GM21825 (cell line): Measurements from ENCODE around the gene JMJD6.
"Not testable (repeated sequence)": the region's sequence is repeated elsewhere in the genome, so short reads cannot be mapped to it uniquely, and the experiment has no call there.

ENCODE experiments used
- ATAC-seq: cut with Tn5 transposase; IDR thresholded peaks from one replicate; pipeline ENCODE4 v1.9.1; 2021; ENCODE audit warnings: mild to moderate bottlenecking, moderate library complexity; ENCODE audit not compliant: unreplicated experiment

JMJD6 gene

DNA sequence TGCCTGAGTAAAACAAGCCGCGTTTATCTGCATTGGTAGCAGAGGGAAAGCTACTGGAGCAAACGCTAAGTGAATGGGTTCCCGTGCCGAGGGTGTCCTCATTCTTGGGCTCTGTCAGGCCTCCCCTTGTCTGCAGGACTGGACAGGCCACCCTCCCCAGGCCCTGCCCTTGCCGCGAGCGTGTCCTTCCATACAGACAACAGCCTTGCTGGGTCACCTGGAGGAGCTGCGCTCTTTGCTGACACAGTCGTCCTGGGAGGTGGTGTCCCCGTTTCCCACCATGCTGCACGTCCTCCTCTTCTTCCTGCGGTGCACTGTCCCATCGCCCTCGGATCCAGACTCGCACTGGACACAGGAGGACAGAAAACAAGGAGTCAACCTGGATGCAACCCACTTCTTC is 7.9 kb downstream of the JMJD6 start:
- no peak for ATAC-seq

DNA sequence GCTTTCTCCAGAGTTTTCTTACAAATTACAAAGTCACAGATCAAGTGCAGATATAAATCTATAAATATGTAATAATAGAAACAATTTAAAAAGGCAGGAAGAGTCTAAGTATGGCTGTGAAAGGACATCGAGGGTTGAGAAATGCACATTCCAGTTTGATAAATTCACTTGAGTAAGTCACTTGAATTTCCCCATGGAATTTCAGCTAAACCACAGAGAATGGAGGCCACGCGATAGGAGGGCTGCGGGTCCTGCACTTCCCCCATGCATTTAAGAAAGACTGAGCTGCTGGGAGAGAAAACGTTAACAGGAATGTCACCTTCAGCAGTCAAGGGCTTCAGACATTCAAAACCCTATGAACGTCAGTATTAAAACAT is 9.6 kb downstream of the JMJD6 start:
- ATAC-seq, result no peak

DNA sequence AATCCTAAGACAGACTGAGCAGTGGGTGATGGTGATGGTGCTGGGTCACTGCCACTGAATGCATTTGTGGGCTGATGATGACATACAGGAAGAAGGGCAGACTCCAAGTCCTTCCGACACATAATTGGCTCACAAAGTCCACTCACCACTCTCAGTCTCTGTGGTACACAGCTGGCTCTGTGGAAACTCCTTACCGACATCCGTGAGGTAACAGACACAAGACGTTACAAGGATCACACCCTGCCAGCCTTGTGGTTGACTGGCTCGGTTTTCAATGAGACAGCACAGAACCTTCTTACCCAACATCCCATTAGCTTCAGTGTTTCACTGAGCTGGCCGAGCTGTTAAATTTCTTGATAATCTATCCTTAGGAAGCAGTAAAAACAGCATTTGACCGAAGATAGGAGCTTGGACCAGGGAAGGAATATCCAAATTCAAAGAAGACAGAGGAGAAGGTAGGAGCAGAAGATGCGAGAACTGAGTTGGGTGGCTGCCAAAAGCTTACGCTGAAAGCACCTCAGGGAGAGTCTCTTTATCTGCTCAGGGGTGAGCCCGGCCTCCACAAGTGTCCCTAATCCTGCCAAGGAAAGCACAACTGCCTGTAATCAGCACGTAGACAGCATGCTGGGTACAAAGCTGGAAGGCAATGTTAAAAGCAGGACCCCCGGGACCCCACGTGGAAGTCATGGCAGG is 10.1 kb downstream of the JMJD6 start:
- ATAC-seq, result no peak

DNA sequence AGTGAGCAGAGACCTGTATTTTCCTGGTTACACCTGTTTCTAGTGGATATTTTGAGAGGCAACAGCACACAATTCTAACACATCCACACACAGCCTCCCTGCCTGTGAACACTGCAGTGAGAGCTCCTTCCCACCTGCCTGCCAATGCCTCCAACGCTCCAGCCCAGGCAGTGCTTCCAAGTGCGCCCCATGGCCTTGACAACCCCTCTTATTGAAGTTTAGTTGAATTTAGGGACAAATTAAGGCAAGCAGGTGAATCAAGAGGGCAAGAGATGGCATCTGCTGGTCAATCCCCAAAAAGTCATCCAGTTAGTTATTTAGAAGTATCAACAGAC is 10.9 kb downstream of the JMJD6 start:
- no peak for ATAC-seq

DNA sequence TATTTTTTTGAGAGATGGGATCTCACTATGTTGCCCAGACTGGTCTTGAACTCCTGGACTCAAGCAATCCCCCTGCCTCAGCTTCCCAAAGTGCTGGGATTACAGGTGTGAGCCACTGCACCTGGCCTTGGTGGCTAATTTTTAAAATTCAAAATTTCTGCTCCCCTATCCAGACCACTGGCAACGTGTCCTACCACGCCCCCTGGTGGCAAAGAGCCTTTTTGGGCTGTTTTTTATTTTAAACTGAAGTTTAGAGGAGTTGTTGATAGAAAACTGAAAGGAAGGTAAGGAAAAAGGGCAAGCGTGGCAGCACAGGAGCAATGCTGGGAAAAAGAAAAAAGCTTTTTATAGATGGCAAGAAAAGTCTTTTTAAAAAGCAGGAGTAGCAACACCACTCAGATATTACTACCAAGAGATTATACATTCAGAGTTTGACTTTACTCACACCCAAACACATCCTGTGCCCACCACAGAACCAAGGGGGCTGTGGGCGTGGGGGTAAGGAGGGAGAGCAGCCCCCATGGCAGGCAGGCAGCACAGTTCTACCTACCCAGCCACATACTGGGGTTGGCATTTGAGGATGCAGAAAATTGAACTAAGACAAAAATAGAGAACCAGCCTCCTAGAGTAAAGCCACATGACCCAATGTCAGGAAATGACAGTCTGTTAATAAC is 11.4 kb downstream of the JMJD6 start:
- no peak for ATAC-seq

DNA sequence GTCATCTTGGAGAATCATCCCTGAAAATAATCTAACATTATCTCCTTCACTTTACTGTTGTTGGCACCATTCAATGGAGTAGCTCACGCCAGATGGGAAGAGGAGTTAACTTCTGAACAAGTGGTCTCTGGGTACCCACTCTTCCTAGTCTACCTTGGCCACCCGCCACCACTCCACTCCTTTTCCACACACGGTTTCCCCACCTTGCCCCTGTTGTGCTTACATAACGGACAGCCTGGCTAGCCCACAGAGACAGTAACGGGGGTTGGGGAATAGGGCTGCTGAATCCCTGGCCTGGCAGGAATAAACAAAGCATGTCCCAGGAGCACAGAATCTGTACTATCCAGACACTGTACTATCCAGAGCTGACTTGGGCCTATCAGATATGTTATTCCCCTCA is 12.1 kb downstream of the JMJD6 start:
- no peak for ATAC-seq

DNA sequence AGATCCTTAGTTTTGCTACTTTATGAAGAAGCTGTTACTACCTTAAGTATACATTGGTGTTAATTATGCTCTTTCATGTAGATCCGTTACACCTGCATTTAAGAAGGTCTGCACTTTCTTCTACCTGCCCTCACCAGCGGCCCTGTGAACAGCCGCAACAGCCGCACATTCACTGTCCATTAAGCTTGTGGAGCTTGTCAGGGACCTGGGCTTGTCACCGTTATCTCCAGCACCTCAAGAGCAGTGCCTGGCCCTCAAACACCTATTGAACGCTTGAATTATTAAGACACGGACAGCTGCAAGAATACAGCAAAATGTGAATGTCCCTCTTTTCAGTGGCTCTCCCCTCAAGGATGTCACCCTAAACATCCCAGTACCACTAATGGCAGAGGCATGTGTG is 12.6 kb downstream of the JMJD6 start:
- no peak for ATAC-seq

DNA sequence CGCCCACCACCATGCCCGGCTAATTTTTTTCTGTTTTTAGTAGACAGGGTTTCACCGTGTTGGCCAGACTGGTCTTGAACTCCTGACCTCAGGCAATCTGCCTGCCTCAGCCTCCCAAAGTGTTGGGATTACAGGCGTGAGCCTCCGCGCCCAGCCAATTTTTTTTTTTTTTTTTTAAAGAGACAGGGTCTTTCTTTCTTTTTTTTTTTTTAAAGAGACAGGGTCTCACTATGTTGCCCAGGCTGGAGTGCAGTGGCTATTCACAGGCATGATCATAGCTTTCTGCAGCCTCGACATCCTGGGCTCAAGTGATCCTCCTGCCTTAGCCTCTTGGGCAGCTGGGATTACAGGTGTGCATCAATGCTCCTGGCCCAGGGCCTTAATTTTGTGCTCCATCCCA is 14.1 kb downstream of the JMJD6 start:
- not testable (repeated sequence) for ATAC-seq

DNA sequence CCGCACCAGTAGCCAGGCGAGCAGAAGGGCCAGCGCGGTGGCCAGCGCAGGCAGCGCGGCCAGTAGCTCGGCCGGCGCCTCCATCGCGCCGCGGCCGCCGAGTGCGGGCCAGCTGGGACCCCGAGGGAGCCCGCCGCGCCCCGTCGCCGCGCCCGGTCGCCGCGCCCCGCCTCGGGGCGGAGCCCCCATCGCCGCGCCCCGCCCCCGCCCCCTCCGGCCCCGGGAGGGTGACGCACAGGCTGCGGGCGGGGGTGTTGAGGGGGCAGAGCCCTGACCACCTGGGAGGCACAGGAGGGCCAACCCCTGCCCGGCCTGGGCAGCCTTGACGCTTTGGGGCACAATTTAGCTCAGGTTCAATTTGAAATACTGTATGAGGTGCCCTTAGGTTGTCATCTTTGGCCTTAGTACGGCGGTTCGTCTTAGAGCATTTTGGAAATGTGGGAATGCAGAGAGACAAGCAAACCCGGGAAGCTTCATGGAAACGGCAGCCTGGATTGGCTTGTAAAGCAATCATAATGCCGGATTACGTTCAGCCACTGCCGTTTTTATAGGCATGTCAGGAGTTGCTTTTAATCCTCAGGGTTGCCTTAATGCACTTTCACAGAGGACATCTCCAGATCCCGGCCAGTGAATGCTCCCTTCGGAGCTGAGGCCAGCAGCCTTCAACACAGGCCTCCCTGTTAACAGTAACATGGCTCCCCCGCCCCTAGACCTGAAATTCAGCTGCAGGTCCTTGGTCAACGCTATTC is 15.4 kb downstream of the JMJD6 start, which contains the start of gene MXRA7:
MXRA7 (minus strand) TSS at position 103 of the 749 bp plus-strand sequence; CDS start at position 84, 19 bp downstream.
- no peak for ATAC-seq

DNA sequence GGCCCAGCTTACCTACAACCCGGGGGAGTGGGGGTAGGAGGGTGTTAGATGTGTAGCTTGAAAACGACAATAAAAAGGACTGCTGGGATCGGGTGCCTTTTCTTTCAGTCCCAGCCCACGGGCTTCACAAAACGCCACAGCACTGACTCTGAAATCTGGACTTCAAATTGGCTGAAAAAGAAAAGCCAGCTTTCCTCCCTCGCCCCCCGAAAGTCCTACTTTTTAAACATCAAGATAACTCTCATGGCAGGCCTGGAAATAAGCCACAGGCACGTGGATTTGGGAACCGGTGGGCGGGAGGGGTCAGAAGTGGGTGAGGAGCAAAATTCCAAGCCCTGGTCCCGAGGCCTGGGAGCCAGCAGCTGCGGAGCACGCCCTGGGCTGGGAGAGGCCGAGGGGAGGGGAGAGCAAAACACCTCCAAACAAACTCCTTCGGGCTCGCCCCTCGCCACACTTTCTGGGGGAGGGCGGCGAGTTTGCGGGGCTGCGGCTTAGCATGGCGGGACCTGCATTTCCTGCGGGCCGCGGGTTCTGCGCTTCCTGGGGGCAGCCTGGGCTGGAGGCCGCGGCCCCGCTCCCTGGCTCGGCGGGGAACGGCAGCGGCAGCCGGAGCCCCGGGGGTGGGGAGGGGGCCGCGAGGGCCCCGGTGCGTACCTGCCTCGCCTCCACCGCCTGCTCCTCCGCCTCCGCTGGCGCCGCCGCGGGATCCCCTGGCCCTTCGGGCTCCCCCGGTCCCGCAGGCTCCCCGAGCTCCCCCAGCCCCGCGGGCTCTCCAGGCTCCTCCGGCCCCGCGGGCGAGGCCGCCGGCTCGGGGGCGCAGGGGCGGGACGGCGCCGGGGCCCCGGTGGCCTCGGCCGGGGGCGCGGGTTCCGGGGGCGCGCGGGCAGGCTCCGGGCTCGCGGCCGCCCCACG is 16.2 kb downstream of the JMJD6 start:
- not testable (repeated sequence) for ATAC-seq

DNA sequence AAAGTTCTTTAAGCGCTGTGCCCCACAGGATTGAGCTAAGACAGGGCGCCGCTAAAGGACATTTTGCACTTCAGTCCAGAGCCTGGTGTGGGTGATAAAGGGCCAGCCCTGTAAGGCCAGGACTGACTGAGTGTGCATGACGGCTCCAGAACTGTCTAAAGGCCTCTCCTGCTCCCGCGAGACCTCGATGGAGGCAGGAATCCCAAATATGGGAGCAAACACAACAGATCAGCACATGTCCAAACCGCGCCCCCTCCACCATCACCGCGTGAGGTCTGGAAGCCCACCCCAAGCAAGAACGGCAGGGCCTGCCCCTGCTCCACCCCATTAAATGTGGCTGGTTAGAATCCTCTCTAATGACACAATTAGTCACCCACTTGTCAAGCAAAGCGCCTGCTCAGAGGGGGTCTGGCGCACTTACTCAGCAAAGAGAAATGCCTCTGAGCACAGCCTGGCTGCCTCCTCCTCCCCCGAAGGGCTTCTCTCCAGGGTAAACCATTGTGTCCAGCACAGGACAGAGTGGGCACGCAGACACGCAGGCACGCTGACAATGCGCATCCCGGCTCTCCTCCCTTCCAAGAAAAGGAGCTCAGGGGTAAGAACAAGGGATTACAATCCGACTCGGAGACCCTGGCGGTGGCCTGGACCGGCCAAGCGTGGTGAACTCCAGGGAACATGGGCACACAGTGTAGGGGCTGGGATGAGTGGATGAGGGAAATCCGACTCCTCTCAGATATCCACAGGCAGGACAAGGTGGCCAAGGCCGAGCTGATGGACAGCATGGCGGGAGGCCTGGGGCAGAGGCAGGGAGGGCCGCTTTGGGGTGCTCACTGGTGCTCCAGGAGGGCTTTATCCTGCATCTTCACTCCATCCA is 17.1 kb downstream of the JMJD6 start:
- ATAC-seq, result no peak

DNA sequence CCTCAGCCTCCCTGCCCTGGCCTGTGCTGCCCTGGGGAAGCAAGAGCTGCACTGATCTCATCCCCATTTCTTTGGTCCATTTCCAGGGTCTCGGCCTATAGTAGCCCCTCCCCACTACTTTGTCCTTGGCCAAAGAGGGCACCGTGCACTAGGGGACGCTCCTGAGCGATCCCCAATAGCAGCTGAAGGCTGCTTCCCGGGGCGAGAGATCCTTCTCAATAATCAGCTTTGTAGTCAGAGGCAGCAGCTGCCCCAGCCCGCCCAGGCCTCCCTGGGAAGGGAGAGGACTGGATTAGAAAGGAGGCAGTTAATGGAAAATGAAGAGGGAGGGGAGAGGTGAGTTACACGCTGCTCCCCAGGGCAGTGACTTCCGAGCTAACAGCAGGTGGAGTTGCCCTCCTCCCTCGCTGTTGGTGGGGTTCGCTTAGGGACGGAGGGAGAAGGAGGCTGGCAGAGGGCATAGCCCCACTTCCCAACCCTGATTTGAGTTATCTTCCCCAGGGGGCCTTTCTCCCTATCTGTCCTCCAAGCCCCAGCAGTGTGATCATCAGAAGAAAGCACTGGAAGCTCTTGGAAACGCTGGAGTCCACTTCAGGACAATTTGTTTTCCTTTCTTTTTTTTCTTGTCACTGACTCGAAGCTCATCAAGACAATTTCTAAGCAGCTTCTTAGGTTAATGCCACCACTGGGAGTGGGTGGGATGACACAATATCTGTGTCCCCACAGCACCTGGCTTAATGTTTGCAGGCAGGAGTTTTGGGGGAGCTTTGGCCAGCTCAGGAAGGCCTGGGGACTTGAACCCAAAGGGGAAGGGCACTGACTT is 18.2 kb downstream of the JMJD6 start:
- ATAC-seq, result no peak

DNA sequence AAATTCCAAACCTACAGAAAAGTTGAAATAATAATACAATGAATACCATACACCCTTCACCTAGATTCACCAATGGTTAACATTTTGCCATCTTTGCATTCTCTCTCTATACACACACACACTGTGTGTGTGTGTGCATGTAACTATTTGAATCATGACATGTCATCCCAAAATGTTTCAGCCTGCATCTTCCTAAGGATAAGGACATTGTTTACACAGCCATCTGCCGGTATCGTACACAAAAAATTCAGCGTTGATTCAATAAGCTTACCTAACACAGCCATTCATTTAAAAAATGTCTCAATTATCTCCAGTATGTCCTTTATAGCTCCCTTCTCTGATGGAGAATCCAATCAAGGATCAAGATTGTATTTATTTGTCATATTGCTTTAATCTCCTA is 19.6 kb downstream of the JMJD6 start:
- ATAC-seq, result no peak

DNA sequence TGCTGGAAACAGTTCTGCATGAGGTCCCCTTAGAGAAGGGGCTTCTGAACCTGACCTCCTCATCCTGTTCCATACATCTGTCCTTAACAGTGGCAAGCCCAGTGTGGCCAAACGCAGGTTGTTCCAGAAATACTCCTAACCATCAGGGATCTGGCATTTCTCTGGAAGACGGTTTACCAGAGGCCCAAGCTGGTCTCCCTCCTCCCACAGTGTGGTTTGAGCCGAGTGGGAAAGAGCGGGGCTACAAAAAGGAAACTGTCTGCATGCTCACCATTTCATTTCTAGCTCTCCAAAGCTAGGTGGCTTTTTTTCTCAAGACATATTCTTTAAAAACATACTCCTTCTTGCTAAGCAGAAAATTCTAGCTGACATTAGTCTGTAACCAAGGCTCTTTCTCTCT is 21.6 kb downstream of the JMJD6 start:
- ATAC-seq, result no peak

DNA sequence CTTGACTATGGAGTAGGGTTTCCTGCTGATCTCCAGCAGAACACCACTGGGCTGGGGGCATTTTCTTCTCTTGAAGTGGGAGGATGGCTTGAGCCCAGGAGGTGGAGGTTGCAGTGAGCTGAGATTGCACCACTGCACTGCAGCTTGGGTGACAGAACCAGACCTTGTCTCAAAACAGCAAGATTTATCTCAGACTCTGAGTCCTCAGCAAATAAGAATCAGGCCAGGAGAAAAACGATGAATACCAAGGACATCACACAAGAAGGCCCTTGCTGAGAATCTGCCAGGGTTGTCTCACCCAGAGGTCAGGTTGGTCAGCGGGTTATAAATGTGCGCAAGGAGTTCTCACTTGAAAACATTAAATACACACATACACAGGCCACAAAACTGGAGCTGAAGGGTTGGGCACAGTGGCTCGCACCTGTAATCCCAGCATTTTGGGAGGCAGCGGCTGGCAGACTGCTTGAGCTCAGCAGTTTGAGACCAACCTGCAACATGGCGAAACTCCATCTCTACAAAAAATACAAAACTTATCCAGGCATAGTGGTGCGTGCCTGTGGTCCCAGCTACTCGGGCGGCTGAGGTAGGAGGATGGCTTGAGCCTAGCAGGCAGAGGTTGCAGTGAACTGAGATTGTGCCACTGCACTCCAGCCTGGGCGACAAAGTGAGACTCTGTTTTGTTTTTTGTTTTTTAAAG is 23.3 kb downstream of the JMJD6 start:
- no peak for ATAC-seq

DNA sequence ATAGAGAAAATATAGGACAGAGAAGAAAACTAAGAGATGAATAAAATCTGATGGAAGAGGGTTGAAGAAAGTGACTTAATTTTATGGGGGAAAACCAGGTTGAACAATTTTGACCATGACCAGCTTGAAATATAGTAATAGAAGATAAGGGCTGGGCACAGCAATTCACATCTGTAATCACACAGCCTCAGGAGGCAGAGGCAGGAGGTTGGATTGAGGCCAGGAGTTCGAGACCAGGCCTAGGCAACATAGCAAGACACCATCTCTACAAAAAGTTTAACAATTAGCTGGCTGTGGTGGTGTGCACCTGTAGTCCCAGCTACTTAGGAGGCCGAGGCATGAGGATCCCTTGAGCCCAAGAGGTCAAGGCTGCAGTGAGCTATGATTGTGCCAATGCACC is 24.3 kb downstream of the JMJD6 start:
- no peak for ATAC-seq

DNA sequence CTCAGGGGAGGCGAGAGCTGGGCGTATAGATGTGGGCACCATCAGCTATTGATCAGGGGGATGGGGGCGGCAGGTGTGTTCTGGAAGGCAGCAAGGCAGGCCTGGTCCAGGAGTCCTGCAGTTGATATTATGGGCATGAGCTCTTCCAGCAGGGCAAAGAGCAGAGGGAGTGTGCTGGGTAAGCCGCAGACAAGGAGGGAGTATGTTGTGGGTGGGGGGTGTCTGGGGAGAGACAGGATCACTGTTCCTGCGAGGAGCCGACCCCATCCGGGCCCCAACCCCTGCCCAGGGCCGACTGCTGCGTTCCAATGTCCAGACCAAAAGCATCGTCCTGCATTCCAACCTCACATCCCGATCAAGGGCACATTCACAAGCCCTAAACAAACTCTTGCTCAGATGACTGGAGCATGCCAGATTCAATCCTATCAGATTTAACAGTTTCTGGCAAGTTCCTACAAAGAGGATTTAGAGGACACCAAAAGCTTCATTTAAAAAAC is 24.9 kb downstream of the JMJD6 start:
- ATAC-seq, result no peak
